ENCODE data around the gene IL32. TPM values are rescaled to one million over a fixed set of nuclear protein-coding genes. Genes with fewer than 3 reads are reported as not detected.

IL32 gene
- total RNA-seq, 3 donors from 2014 or later (not counting 1 experiment from before 2014, with no cell fraction given), result 305 to 562 (median 319) TPM

GRCh38 chr16:3112881-3113574 lies 47.6 kb downstream of the IL32 start:
- intact Hi-C loops (cut with micrococcal nuclease), result no loop called here
- H3K9me3 ChIP-seq (ENCODE audit: control insufficient read depth, insufficient read depth, low read length), result no peaks in the 10 kb centered on the region
- 59% methylated on average over 19 of the region's 19 CpGs for WGBS (ENCODE audit: insufficient coverage)
- TF ChIP-seq CTCF (IDR thresholded peaks at IDR 0.05), result no peak
- no peak overlapping the region for H3K27ac Mint-ChIP-seq
- no peak overlapping the region for H3K27ac ChIP-seq (ENCODE audit: low read length)
- H3K4me3 Mint-ChIP-seq, result no peak overlapping the region
- ATAC-seq (no peak), DNase-seq (no peak)
- no peaks in the 10 kb centered on the region for H3K36me3 ChIP-seq (ENCODE audit: control insufficient read depth, insufficient read depth, low read length)
- no peak overlapping the region for H3K4me3 ChIP-seq (ENCODE audit: low read length)
- no peaks in the 10 kb centered on the region for H3K4me1 ChIP-seq (ENCODE audit: control insufficient read depth, insufficient read depth, low read length)
- H3K4me1 Mint-ChIP-seq, result no peaks in the 10 kb centered on the region
- no peaks in the 10 kb centered on the region for H3K27me3 ChIP-seq (ENCODE audit: control insufficient read depth, insufficient read depth, low read length)
- H3K9me3 Mint-ChIP-seq, result no peaks in the 10 kb centered on the region
- no peaks in the 10 kb centered on the region for H3K27me3 Mint-ChIP-seq (ENCODE audit: low read depth in 2 of 2)
- H3K36me3 Mint-ChIP-seq, result no peaks in the 10 kb centered on the region

GRCh38 chr16:3113765-3114479 lies 48.5 kb downstream of the IL32 start:
- TF ChIP-seq CTCF (IDR thresholded peaks at IDR 0.05), result no peak
- no peaks in the 10 kb centered on the region for H3K9me3 Mint-ChIP-seq
- Histone ChIP-seq H3K9me3 (ENCODE audit: control insufficient read depth, insufficient read depth, low read length) (no peaks in the 10 kb centered on the region), H3K4me1 (ENCODE audit: control insufficient read depth, insufficient read depth, low read length) (no peaks in the 10 kb centered on the region), H3K27me3 (ENCODE audit: control insufficient read depth, insufficient read depth, low read length) (no peaks in the 10 kb centered on the region), H3K27ac (ENCODE audit: low read length) (no peak overlapping the region), H3K36me3 (ENCODE audit: control insufficient read depth, insufficient read depth, low read length) (no peaks in the 10 kb centered on the region), H3K4me3 (ENCODE audit: low read length) (no peak overlapping the region)
- no peak overlapping the region for H3K27ac Mint-ChIP-seq
- no peak overlapping the region for H3K4me3 Mint-ChIP-seq
- 85% methylated on average over 11 of the region's 17 CpGs for WGBS (ENCODE audit: insufficient coverage)
- DNase-seq (no peak), ATAC-seq (no peak)
- H3K4me1 Mint-ChIP-seq, result no peaks in the 10 kb centered on the region
- intact Hi-C loops (cut with micrococcal nuclease), result no loop called here
- H3K27me3 Mint-ChIP-seq (ENCODE audit: low read depth in 2 of 2), result no peaks in the 10 kb centered on the region
- no peaks in the 10 kb centered on the region for H3K36me3 Mint-ChIP-seq

GRCh38 chr16:3115003-3115402 lies 49.6 kb downstream of the IL32 start:
- H3K27ac ChIP-seq (ENCODE audit: low read length), result no peak overlapping the region
- Mint-ChIP-seq H3K4me1 (no peaks in the 10 kb centered on the region), H3K36me3 (no peaks in the 10 kb centered on the region), H3K9me3 (no peaks in the 10 kb centered on the region), H3K27me3 (ENCODE audit: low read depth in 2 of 2) (no peaks in the 10 kb centered on the region), H3K4me3 (no peak overlapping the region), H3K27ac (no peak overlapping the region)
- no peaks in the 10 kb centered on the region for H3K9me3 ChIP-seq (ENCODE audit: control insufficient read depth, insufficient read depth, low read length)
- no peaks in the 10 kb centered on the region for H3K4me1 ChIP-seq (ENCODE audit: control insufficient read depth, insufficient read depth, low read length)
- TF ChIP-seq CTCF (IDR thresholded peaks at IDR 0.05), result no peak
- H3K4me3 ChIP-seq (ENCODE audit: low read length), result no peak overlapping the region
- DNase-seq (no peak), ATAC-seq (no peak)
- H3K36me3 ChIP-seq (ENCODE audit: control insufficient read depth, insufficient read depth, low read length), result no peaks in the 10 kb centered on the region
- 94% methylated on average over 12 of the region's 12 CpGs for WGBS (ENCODE audit: insufficient coverage)
- intact Hi-C loops (cut with micrococcal nuclease), result no loop called here
- no peaks in the 10 kb centered on the region for H3K27me3 ChIP-seq (ENCODE audit: control insufficient read depth, insufficient read depth, low read length)

Measured in natural killer cell (primary cell).